ENCODE data around the gene SMARCD2. TPM values are rescaled to one million over a fixed set of nuclear protein-coding genes. Genes with fewer than 3 reads are reported as not detected.

Gene SMARCD2
- total and polyA plus RNA-seq, 4 donors, result 64.9 to 109 (median 75.0) TPM

GRCh38 chr17:63819585-63820537, 22.6 kb downstream of the SMARCD2 start:
- WGBS, 2 donors, result 59 to 71% methylated on average over 21 of the region's 21 CpGs
- Histone ChIP-seq H3K4me3 (no peak overlapping the region), H3K27me3 (ENCODE audit: control insufficient read depth in 3 of 3, insufficient read depth in 3 of 3, low read length in 2 of 3) (no peaks in the 10 kb centered on the region), H3K36me3 (ENCODE audit: control insufficient read depth in 4 of 4, insufficient read depth in 4 of 4, low read length in 4 of 4) (peaks cover 64 to 78% (median 73%) of the 10 kb centered on the region in 4 donors), H3K9ac (ENCODE audit: insufficient read depth in 1 of 2, low read length in 2 of 2) (no peak overlapping the region), H3K4me1 (ENCODE audit: control insufficient read depth in 5 of 5, insufficient read depth in 5 of 5, low read length in 5 of 5) (peaks cover 0 to 5% (median 0%) of the 10 kb centered on the region in 5 donors), H3K9me3 (ENCODE audit: control insufficient read depth in 4 of 4, insufficient read depth in 3 of 4, low read length in 3 of 4) (no peaks in the 10 kb centered on the region), H3K27ac (ENCODE audit: low read depth in 1 of 2, low read length in 1 of 2) (peak overlapping the region in 1 of 2 donors; percentile 13)
- ATAC-seq (ENCODE audit: insufficient read depth, low FRiP score) (no peak), DNase-seq (no peak)
- TF ChIP-seq CTCF (IDR thresholded peaks at IDR 0.05; ENCODE audit: control extremely low read depth, extremely low read depth), result no peak

DNA sequence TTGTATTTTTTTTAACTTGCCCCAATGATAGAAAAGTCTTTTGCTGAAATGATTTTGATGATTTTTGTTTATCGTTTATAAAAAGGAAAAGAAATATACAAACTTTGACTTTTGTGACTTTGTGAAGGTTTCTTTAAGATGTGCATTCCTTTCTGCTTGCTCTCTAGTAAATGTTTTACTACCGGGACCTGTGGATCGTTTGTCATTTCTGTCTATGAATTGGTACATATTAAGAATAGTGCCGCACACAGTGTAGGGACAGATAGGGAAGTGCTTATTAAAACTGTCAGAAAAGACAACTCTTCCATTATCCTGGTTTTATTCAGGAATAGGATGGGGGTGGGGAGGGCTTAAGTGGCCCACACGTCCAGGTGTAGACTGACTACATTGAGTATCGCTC, 23.4 kb downstream of the SMARCD2 start:
- TF ChIP-seq CTCF (IDR thresholded peaks at IDR 0.05; ENCODE audit: control extremely low read depth, extremely low read depth), result no peak
- H3K36me3 ChIP-seq (ENCODE audit: control insufficient read depth in 4 of 4, insufficient read depth in 4 of 4, low read length in 4 of 4), result peaks cover 60 to 74% (median 71%) of the 10 kb centered on the region in 4 donors
- no peak overlapping the region for H3K4me3 ChIP-seq
- H3K27ac ChIP-seq (ENCODE audit: low read depth in 1 of 2, low read length in 1 of 2), result no peak overlapping the region
- H3K4me1 ChIP-seq (ENCODE audit: control insufficient read depth in 5 of 5, insufficient read depth in 5 of 5, low read length in 5 of 5), result peaks cover 0 to 5% (median 0%) of the 10 kb centered on the region in 5 donors
- H3K9me3 ChIP-seq (ENCODE audit: control insufficient read depth in 4 of 4, insufficient read depth in 3 of 4, low read length in 3 of 4), result no peaks in the 10 kb centered on the region
- ATAC-seq (ENCODE audit: insufficient read depth, low FRiP score) (no peak), DNase-seq (no peak)
- no peaks in the 10 kb centered on the region for H3K27me3 ChIP-seq (ENCODE audit: control insufficient read depth in 3 of 3, insufficient read depth in 3 of 3, low read length in 2 of 3)
- WGBS, 2 donors, result 71 to 75% methylated on average over 6 of the region's 6 CpGs
- no peak overlapping the region for H3K9ac ChIP-seq (ENCODE audit: insufficient read depth in 1 of 2, low read length in 2 of 2)

- WGBS, 2 donors, result 96 to 97% methylated on average over 27 of the region's 27 CpGs
- H3K27ac ChIP-seq (ENCODE audit: low read depth in 1 of 2, low read length in 1 of 2), result no peak overlapping the region
- no peaks in the 10 kb centered on the region for H3K27me3 ChIP-seq (ENCODE audit: control insufficient read depth in 3 of 3, insufficient read depth in 3 of 3, low read length in 2 of 3)
- H3K9ac ChIP-seq (ENCODE audit: insufficient read depth in 1 of 2, low read length in 2 of 2), result no peak overlapping the region
- H3K4me3 ChIP-seq, result no peak overlapping the region
- TF ChIP-seq CTCF (IDR thresholded peaks at IDR 0.05; ENCODE audit: control extremely low read depth, extremely low read depth), result no peak
- peaks cover 0 to 5% (median 0%) of the 10 kb centered on the region in 5 donors for H3K4me1 ChIP-seq (ENCODE audit: control insufficient read depth in 5 of 5, insufficient read depth in 5 of 5, low read length in 5 of 5)
- DNase-seq, result no peak
- no peaks in the 10 kb centered on the region for H3K9me3 ChIP-seq (ENCODE audit: control insufficient read depth in 4 of 4, insufficient read depth in 3 of 4, low read length in 3 of 4)
- peaks cover 59 to 72% (median 66%) of the 10 kb centered on the region in 4 donors for H3K36me3 ChIP-seq (ENCODE audit: control insufficient read depth in 4 of 4, insufficient read depth in 4 of 4, low read length in 4 of 4)
- ATAC-seq (ENCODE audit: insufficient read depth, low FRiP score), result no peak
Measured at GRCh38 chr17:63817736-63818385, 24.6 kb downstream of the SMARCD2 start.
